Measurements from ENCODE around the gene ISOC2. TPM values are rescaled to one million over a fixed set of nuclear protein-coding genes. Genes with fewer than 3 reads are reported as not detected.
A peak's percentile ranks its signal among the peaks of the same experiment; 100 is the strongest.

The ISOC2 gene
- total RNA-seq, 1 donor from 2014 or later = 36.7 TPM

GRCh38 chr19:55471266-55471665, 9.8 kb upstream of the ISOC2 start:
- H3K4me1 Mint-ChIP-seq = peaks cover 15% of the 10 kb centered on the region
- no peak overlapping the region for H3K27ac Mint-ChIP-seq (ENCODE audit: unreplicated experiment)
- no peak for DNase-seq (ENCODE audit: low read depth, low spot score)
- no peak for TF ChIP-seq CTCF (conservative IDR thresholded peaks at IDR 0.05)
- no peaks in the 10 kb centered on the region for H3K36me3 Mint-ChIP-seq (ENCODE audit: low read depth)
- H3K27me3 Mint-ChIP-seq (ENCODE audit: low read depth) = peaks cover 4% of the 10 kb centered on the region
- H3K9me3 Mint-ChIP-seq = no peaks in the 10 kb centered on the region
- no peak overlapping the region for H3K4me3 Mint-ChIP-seq

- Mint-ChIP-seq H3K4me3 (no peak overlapping the region), H3K27ac (ENCODE audit: unreplicated experiment) (no peak overlapping the region), H3K27me3 (ENCODE audit: low read depth) (peaks cover 6% of the 10 kb centered on the region), H3K4me1 (peaks cover under 1% of the 10 kb centered on the region), H3K36me3 (ENCODE audit: low read depth) (no peaks in the 10 kb centered on the region), H3K9me3 (no peaks in the 10 kb centered on the region)
- TF ChIP-seq CTCF (conservative IDR thresholded peaks at IDR 0.05) = no peak
- DNase-seq (ENCODE audit: low read depth, low spot score) = no peak
Observed at GRCh38 chr19:55468054-55468393, 6.6 kb upstream of the ISOC2 start.

- Mint-ChIP-seq H3K27me3 (ENCODE audit: low read depth) (peaks cover 6% of the 10 kb centered on the region), H3K4me3 (no peak overlapping the region), H3K4me1 (no peaks in the 10 kb centered on the region), H3K9me3 (no peaks in the 10 kb centered on the region), H3K36me3 (ENCODE audit: low read depth) (no peaks in the 10 kb centered on the region), H3K27ac (ENCODE audit: unreplicated experiment) (peak overlapping the region; percentile 5)
- TF ChIP-seq CTCF (conservative IDR thresholded peaks at IDR 0.05) = peak; percentile 98
- peak; percentile 75 for DNase-seq (ENCODE audit: low read depth, low spot score)
Observed at GRCh38 chr19:55467236-55468053, 6.0 kb upstream of the ISOC2 start.

- Mint-ChIP-seq H3K27me3 (ENCODE audit: low read depth) (peaks cover 10% of the 10 kb centered on the region), H3K4me3 (peak overlapping the region; percentile 47), H3K4me1 (peaks cover 6% of the 10 kb centered on the region), H3K27ac (ENCODE audit: unreplicated experiment) (no peak overlapping the region), H3K36me3 (ENCODE audit: low read depth) (no peaks in the 10 kb centered on the region), H3K9me3 (no peaks in the 10 kb centered on the region)
- DNase-seq (ENCODE audit: low read depth, low spot score) = no peak
- no peak for TF ChIP-seq CTCF (conservative IDR thresholded peaks at IDR 0.05)
Observed at GRCh38 chr19:55466241-55466614, 4.8 kb upstream of the ISOC2 start.

- peaks cover 10% of the 10 kb centered on the region for H3K27me3 Mint-ChIP-seq (ENCODE audit: low read depth)
Observed at GRCh38 chr19:55465460-55466240, 4.2 kb upstream of the ISOC2 start.

More at GRCh38 chr19:55465460-55466240, 4.2 kb upstream of the ISOC2 start:
- no peak for DNase-seq (ENCODE audit: low read depth, low spot score)
- Mint-ChIP-seq H3K36me3 (ENCODE audit: low read depth) (no peaks in the 10 kb centered on the region), H3K4me3 (peak overlapping the region; percentile 47), H3K27ac (ENCODE audit: unreplicated experiment) (no peak overlapping the region), H3K9me3 (no peaks in the 10 kb centered on the region), H3K4me1 (peaks cover 10% of the 10 kb centered on the region)
- TF ChIP-seq CTCF (conservative IDR thresholded peaks at IDR 0.05) = no peak

All from neural crest cell (in vitro differentiated cells).